NCI-H748 (cell line): ENCODE results near the gene SRGAP3.

ENCODE experiments used
- DNase-seq: peaks from one replicate; lab custom pipeline; 2025; ENCODE audit not compliant: unreplicated experiment; lab: John Stamatoyannopoulos, UW

The SRGAP3 gene

DNA sequence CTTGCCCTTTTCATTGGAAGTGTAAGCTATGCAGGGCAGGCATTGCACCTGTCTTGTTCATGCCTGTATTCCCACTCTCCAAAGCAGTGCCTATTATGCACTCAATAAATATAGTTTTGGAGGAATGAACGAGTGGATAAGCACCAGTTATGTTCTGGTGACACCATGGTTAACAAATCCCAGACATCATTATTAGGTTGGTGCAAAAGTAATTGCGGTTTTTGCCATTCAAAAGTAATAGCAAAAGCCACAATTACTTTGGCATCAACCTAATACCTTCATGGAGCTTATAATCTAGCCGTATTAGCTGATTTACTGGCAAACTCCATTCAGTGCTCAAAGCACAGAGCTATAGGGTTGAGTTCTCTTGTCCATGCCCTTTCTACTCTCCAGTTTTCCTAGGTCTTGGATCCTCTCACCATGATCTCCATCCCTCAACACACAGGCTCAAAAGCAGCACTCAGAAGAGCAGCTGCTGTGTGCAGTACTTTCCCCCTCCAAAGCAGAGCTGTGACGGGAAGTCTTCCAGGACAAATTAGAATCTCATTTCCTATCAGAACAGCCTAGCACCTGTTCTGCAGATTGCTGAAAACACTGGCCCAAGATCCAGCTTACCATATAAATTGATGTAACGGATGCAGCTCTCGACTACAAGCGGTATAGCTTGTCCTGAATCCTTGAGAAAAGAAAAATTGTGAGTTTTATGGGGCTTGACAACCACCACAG is 223.0 kb downstream of the SRGAP3 start:
- DNase-seq, result no peak

DNA sequence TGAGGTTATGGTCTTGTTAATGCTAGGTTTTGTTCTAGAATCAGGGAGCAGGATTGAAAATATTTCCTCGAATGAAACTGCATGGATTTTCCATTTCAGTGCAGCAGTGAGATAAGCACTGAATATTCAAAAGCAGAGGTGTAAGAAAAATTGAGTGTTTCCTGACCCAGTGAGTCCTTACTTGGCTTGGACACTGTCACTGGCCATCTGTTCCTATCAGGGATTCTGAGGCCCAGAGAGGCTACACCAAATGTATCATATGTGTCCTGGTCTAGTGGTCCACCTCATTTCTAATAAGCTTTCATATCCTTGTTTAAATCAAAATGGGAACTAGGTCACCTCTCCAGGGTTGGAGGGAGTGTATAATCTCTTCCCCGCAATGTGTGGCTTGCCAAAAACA is 225.1 kb downstream of the SRGAP3 start:
- no peak for DNase-seq

GRCh38 chr3:9023226-9023590 is 226.2 kb downstream of the SRGAP3 start:
- DNase-seq, result no peak

DNA sequence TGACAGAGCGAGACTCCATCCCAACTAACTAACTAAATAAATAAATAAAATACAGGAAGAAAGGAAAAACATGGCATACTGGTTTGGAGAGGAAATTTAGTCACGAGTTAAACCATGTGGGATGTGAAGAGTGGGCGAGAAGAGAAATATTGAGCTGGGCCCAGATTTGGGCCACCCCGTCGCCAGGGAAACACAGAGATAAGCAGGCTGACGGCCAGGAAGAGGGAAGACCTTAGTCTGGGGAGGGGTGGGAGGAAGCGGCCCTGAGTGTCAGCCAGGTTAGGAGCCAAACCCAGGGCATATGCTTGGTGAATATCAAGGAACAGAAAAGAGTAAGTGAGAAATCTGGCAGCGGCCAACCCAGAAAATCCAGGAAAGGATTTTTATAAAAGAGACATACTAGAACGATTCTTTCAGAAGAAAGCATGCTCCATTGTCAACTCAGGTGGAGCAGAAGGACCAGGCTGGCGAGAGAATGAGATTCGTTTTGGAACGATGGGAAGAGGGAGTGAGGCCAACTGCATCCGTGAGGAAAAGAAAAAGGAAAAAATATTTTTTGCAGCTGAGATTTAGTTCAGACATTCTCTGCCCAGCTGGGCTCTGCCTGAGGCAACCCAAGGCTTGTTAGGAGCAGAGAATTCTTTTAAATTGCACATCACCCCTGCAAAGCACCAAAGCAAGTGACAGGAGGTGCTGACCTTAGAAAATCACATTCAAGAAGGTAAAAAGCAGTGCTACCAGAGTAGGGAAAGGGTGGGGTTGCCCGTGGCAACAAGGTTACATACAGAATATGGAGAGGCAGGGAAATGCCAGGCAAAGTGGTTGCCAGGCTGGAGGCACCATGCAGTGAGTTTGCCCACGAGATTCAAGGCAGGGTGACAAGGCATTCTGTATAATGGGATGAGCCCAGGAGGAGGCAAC is 226.9 kb downstream of the SRGAP3 start:
- DNase-seq, result no peak

GRCh38 chr3:9021271-9022009 is 228.0 kb downstream of the SRGAP3 start:
- no peak for DNase-seq

GRCh38 chr3:9020426-9020825 is 229.0 kb downstream of the SRGAP3 start:
- no peak for DNase-seq

- no peak for DNase-seq
Observed at GRCh38 chr3:9019259-9019961, 230.0 kb downstream of the SRGAP3 start.

DNA sequence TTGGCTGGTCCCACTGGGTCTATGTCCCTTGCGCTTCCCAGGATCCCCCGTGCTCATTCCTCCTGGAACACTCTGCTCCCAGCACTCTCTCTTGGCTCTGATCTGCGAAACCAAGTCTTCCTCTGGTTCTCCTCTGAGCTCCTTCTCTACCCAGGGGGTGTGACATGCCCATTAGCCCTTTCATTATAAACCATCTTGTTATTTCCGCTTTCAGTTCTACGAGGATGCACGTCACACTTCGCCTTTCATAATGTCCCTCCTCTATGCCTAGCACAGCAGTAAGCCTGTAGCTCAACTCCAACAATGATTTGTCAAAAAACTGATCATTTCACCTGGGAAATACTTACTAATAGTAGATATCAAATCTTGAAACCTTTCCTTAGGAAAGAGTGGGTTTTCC is 234.2 kb downstream of the SRGAP3 start:
- no peak for DNase-seq

DNA sequence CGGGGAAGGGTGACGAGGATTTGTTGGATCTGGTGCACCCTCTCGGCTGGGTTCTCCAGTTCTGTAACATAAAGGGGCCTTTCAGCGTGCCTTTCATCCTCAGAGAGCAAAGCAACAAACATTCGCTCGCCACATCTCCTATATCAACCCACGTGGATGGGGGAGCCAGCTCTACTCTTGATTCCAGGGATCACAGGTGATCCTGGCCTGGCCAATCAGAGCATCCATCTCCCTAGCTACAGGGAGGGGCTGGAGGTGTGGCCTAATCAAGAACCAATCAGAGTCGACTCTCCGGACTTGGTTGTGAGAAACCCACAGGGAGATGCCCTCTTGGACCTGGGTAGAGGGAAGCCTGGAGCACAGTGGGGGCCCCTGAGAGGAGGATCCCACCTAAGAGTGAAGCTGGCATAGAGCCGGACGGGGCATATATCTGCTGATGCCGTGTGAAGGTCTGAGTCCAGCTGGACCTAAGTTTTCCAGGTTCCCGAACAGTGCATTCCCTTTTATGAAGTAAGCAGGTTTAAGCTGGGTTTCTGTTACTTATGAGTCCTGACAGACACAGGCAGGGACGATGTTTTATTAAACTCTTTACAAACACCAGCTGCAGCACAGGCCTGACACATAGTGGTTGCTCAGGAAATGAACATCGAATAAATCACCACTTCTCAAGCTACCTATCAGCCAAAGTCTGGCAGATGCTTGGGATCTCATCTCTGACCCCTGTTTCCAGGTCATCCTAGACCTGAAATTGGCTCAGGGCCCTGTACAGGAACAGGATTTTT is 235.5 kb downstream of the SRGAP3 start:
- DNase-seq, result no peak

GRCh38 chr3:9012521-9012920 is 236.9 kb downstream of the SRGAP3 start:
- no peak for DNase-seq

DNA sequence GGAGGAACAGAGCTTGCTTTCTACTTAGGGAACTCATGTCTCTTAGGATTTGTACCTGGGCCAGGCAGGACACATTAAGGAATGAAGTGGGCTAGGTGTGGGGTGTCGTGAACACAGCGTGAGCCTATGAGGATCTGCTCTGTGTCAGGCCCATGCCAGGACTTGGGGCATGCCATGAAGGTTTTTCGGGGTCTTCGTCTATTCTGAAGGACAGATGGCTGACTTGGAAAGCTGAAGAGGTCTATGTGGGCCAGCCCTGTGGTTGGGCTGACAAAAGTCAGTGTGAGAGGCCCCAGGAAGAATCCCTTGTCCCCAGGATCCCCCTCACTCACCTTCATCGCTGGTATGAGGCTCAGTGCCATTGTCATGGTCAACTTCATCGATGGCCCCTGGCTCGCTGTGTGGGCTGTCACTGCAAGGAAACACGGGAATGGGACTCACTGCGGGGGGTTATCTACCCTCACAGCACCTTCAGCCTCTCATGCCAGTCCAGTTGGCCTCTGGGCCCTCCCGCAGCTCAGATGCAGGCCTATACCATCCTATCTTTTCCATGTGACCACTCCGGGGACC is 239.4 kb downstream of the SRGAP3 start:
- DNase-seq, result no peak

GRCh38 chr3:9008550-9009255 is 240.7 kb downstream of the SRGAP3 start:
- no peak for DNase-seq

- DNase-seq, result no peak
Observed at GRCh38 chr3:9007928-9008327, 241.5 kb downstream of the SRGAP3 start.

- no peak for DNase-seq
Observed at GRCh38 chr3:9007213-9007612, 242.2 kb downstream of the SRGAP3 start.

- no peak for DNase-seq
Observed at GRCh38 chr3:9000041-9000440, 249.4 kb downstream of the SRGAP3 start.

DNA sequence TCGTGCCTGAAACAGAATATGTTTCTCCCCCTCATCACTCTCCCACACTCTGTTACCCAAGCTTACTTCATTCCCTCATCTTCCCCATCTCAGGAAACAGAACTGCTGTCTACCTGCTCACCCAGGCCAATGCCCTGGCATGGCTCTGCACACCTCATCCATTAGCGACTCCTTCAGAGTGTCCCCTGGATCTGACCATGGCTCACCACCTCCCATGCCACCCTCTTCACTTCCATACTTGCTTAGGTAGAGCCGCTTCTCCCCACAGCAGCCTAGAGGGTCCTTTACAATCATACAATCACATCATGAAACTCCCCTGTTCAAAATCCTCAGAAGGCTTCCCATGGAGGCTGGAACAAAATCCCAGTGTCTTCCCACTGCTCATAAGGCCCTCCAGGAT is 252.3 kb downstream of the SRGAP3 start:
- DNase-seq, result no peak

DNA sequence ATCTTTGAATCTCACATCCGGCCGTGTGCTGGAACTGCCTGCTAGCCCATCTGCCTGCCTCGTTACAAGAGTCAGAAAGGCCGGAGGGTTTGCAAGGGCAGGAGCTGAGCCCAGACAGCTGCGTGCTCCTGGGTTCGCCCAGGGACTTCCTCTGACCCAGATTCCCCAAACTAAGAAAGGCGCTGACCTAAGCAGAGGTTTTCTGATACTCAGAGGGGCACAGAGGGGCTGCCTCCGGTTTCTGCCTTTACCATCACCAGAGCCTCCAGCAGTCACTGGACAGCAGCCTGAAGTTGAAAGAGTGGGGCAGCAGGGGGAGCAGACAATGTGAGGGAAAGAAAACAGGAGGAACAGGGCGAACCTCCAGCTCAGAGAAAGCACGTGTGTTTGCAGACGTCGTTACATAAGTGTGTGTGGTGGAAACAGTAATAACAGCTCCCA is 252.7 kb downstream of the SRGAP3 start:
- DNase-seq, result no peak

DNA sequence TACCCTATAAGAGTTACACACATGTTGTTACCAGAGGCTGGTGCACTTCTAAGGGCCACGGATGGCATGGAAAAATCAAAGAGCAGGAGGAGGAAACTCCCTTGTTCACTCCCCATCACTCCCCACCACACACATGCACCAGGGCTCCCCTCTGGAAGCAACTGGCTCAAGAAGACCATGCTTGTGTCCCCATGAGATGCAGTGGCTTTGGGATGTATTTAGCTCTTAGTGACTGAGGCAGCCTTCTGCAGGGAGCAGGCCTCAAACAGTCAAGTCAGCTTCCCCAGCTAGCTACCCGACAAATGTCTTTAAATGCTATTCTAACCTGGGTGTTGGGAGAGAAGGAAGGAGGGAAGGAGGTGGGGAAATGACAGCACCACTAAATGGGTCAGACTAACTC is 253.2 kb downstream of the SRGAP3 start:
- no peak for DNase-seq

- no peak for DNase-seq
Observed at GRCh38 chr3:8994226-8994625, 255.2 kb downstream of the SRGAP3 start.
